ENCODE results near the gene FANCC.

DNA sequence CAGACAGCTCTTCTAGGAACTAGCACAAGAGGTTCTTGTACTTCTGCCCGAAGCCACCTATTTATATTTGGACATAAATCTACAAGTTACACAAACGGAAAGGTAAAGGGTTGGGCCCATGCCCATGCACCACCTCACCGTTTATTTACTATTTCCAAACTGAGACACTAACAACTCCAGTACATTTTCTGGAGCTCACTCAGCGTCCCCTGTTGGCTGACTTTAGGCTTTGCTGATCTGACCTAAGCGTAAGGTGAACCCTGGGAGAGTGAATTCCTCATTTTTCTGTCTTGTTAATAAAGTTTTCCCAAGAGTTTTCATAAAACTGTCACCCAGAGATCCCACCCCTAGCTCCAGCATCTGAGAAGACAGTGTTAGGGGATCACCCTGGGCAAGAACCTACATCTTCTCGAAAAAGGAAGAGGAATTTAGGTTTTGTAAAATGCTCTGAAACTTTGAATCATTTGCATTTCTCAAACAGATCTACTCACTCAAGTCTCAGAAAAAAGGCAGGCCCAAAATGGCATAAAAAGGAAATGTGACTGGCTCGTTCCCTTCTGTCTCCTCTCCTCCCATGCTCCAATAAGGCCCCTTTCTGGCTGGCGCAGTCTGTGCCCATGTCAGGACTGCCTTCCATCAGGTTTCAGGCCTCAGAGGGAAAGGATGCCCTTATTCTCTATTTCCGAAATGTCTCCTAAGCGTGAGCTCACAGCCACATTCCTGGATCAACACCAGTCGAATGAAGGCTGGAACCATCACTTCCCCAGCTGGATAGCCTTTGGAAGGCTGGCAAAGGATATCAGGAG, 201.3 kb downstream of the FANCC start:
- TF ChIP-seq YY1 (IDR thresholded peaks at IDR 0.05; ENCODE audit: insufficient read depth, insufficient read length) (no peak), ZNF274 (IDR thresholded peaks at IDR 0.05; ENCODE audit: low read depth, low read length) (no peak), SUZ12 (IDR thresholded peaks at IDR 0.05; ENCODE audit: extremely low read depth, insufficient read depth, insufficient read length) (no peak)
